CD14-positive monocyte (primary cell): Measurements from ENCODE around the gene NTM. TPM values are rescaled to one million over a fixed set of nuclear protein-coding genes. Genes with fewer than 3 reads are reported as not detected.
A peak's percentile ranks its signal among the peaks of the same experiment; 100 is the strongest.

ENCODE experiments used
- DNase-seq, 3 donors: peaks; one replicate each; pipeline ENCODE4 v3.0.0-alpha.2; 2011 to 2022
- H2AFZ ChIP-seq: 2 replicates; pipeline ENCODE4 v1.6.0; 2012; ENCODE audit warnings: mild to moderate bottlenecking, low read depth, low read length, inconsistent platforms; ENCODE audit not compliant: insufficient read depth, poor library complexity, severe bottlenecking
- H3K27ac ChIP-seq, 2 donors: 1 replicate in 1 of 2; 2 replicates in 1 of 2; pipeline ENCODE4 v1.5.1; 2012 to 2013; ENCODE audit warnings: low read length in 2 of 2, control low read depth in 1 of 2, inconsistent platforms in 1 of 2, low read depth in 1 of 2, mild to moderate bottlenecking in 1 of 2
- H3K27me3 ChIP-seq, 2 donors: one replicate each; pipeline versions ENCODE4 v1.6.0 to v1.6.1; 2011 to 2013; ENCODE audit warnings: low read length in 2 of 2; ENCODE audit not compliant: control insufficient read depth in 2 of 2, insufficient read depth in 2 of 2
- H3K36me3 ChIP-seq, 2 donors: replicated peaks in 1 of 2; 1 replicate in 1 of 2; 2 replicates in 1 of 2; pipeline versions ENCODE4 v1.5.1 to v1.6.1; 2012 to 2013; ENCODE audit warnings: low read length in 2 of 2, control low read depth in 1 of 2, inconsistent platforms in 1 of 2, mild to moderate bottlenecking in 1 of 2; ENCODE audit not compliant: insufficient read depth in 2 of 2, control insufficient read depth in 1 of 2
- H3K4me1 ChIP-seq, 2 donors: 1 replicate in 1 of 2; 2 replicates in 1 of 2; pipeline versions ENCODE4 v1.5.1 to v1.6.1; 2012 to 2013; ENCODE audit warnings: low read length in 2 of 2, control low read depth in 1 of 2, inconsistent platforms in 1 of 2, mild to moderate bottlenecking in 1 of 2, moderate library complexity in 1 of 2; ENCODE audit not compliant: insufficient read depth in 2 of 2, control insufficient read depth in 1 of 2
- H3K4me2 ChIP-seq: replicated peaks from 2 replicates; pipeline ENCODE3; 2012; ENCODE audit warnings: low read length, moderate library complexity, mild to moderate bottlenecking; ENCODE audit not compliant: poor library complexity, severe bottlenecking; ENCODE audit errors: extremely low read depth
- H3K4me3 ChIP-seq, 3 experiments: fragments of 200-600 bp in 1 of 3; sonication (generic) in 1 of 3; replicated peaks in 1 of 3; 1 replicate in 2 of 3; 2 replicates in 1 of 3; pipeline ENCODE4 v1.5.1; 2011 to 2013; ENCODE audit warnings: low read length in 3 of 3, mild to moderate bottlenecking in 3 of 3, control low read depth in 2 of 3, low read depth in 2 of 3, inconsistent platforms in 1 of 3, moderate library complexity in 1 of 3
- H3K79me2 ChIP-seq: 2 replicates; pipeline ENCODE4 v1.6.0; 2012; ENCODE audit warnings: mild to moderate bottlenecking, control low read depth, inconsistent platforms, low read length, moderate library complexity; ENCODE audit not compliant: insufficient read depth
- H3K9ac ChIP-seq: 2 replicates; pipeline ENCODE4 v1.6.0; 2017; ENCODE audit warnings: low read length, mild to moderate bottlenecking; ENCODE audit not compliant: insufficient read depth, poor library complexity, severe bottlenecking
- H3K9me3 ChIP-seq, 2 donors: replicated peaks in 1 of 2; 1 replicate in 1 of 2; 2 replicates in 1 of 2; pipeline versions ENCODE4 v1.5.1 to v1.6.1; 2012 to 2013; ENCODE audit warnings: low read length in 2 of 2, control low read depth in 1 of 2; ENCODE audit not compliant: control insufficient read depth in 1 of 2, insufficient read depth in 1 of 2
- H4K20me1 ChIP-seq: 2 replicates; pipeline ENCODE4 v1.6.0; 2012; ENCODE audit warnings: mild to moderate bottlenecking, low read length, control low read depth, moderate library complexity; ENCODE audit not compliant: insufficient read depth
- H3K27ac Mint-ChIP-seq, 7 donors: one replicate each; pipeline ENCODE4 v1.8.0; 2020; ENCODE audit warnings: mild to moderate bottlenecking in 7 of 7, mixed read lengths in 7 of 7, moderate library complexity in 6 of 7, inconsistent platforms in 2 of 7
- H3K27me3 Mint-ChIP-seq, 3 donors: one replicate each; pipeline ENCODE4 v1.8.0; 2021 to 2022; ENCODE audit warnings: low read depth in 3 of 3, mild to moderate bottlenecking in 3 of 3, mixed read lengths in 3 of 3, moderate library complexity in 3 of 3, inconsistent platforms in 1 of 3
- H3K36me3 Mint-ChIP-seq, 2 donors: one replicate each; pipeline ENCODE4 v1.8.0; 2020; ENCODE audit warnings: mixed read lengths in 2 of 2, inconsistent platforms in 1 of 2, mild to moderate bottlenecking in 1 of 2
- H3K4me1 Mint-ChIP-seq: one replicate; pipeline ENCODE4 v1.8.0; 2020; ENCODE audit warnings: mild to moderate bottlenecking, mixed read lengths
- H3K4me3 Mint-ChIP-seq, 2 donors: one replicate each; pipeline ENCODE4 v1.8.0; 2020; ENCODE audit warnings: mild to moderate bottlenecking in 2 of 2, mixed read lengths in 2 of 2, moderate library complexity in 1 of 2
- H3K9me3 Mint-ChIP-seq, 7 donors: one replicate each; pipeline ENCODE4 v1.8.0; 2020 to 2022; ENCODE audit warnings: mixed read lengths in 7 of 7, mild to moderate bottlenecking in 6 of 7, moderate library complexity in 6 of 7, inconsistent platforms in 2 of 7
- WGBS: methylation state at CpG from one replicate; pipeline ENCODE4 v1.1.5; 2013; ENCODE audit warnings: missing lambda C conversion rate; ENCODE audit not compliant: insufficient coverage; 5-methylcytosine and 5-hydroxymethylcytosine counted together
- intact Hi-C, 2 donors: fragments of 100-400 bp; cut with micrococcal nuclease; formaldehyde crosslinking; loops; one replicate each; pipeline versions ENCODE4 v1.15.0 to v1.15.1; 2023
- polyA plus RNA-seq, 3 donors: library from polyadenylated mRNA; depleted of rRNA in 1 of 3; unstranded in 2 of 3; stranded (reverse) in 1 of 3; fragments of 300-500 nt in 2 of 3; fragments of >200 nt in 1 of 3; fragmentation: Illumina TruSeq in 2 of 3; gene quantifications; 1 replicate in 2 of 3; 2 replicates in 1 of 3; pipeline ENCODE4 v1.2.3, GENCODE V29; 2012 to 2021
- TF ChIP-seq, protein P1 (sequence below): fragments of 200-600 bp; IDR thresholded peaks from one replicate; pipeline ENCODE4 v1.8.0; 2022; ENCODE audit warnings: antibody characterized with exemption, mild to moderate bottlenecking

The NTM gene
- polyA plus RNA-seq, 3 donors = not detected

GRCh38 chr11:131658414-131658813, 288.0 kb downstream of the NTM start:
- Histone ChIP-seq H3K4me3 (no peak overlapping the region), H3K79me2 (no peaks in the 10 kb centered on the region), H2AFZ (no peak overlapping the region), H3K36me3 (no peaks in the 10 kb centered on the region), H4K20me1 (no peaks in the 10 kb centered on the region), H3K9ac (no peak overlapping the region), H3K9me3 (no peaks in the 10 kb centered on the region), H3K4me1 (no peaks in the 10 kb centered on the region), H3K27ac (no peak overlapping the region), H3K4me2 (no peak overlapping the region), H3K27me3 (peaks cover 0 to 7% of the 10 kb centered on the region in 2 donors)
- intact Hi-C loops = no loop called here
- TF ChIP-seq, protein P1, sequence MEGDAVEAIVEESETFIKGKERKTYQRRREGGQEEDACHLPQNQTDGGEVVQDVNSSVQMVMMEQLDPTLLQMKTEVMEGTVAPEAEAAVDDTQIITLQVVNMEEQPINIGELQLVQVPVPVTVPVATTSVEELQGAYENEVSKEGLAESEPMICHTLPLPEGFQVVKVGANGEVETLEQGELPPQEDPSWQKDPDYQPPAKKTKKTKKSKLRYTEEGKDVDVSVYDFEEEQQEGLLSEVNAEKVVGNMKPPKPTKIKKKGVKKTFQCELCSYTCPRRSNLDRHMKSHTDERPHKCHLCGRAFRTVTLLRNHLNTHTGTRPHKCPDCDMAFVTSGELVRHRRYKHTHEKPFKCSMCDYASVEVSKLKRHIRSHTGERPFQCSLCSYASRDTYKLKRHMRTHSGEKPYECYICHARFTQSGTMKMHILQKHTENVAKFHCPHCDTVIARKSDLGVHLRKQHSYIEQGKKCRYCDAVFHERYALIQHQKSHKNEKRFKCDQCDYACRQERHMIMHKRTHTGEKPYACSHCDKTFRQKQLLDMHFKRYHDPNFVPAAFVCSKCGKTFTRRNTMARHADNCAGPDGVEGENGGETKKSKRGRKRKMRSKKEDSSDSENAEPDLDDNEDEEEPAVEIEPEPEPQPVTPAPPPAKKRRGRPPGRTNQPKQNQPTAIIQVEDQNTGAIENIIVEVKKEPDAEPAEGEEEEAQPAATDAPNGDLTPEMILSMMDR = no peak
- H3K27ac Mint-ChIP-seq = no peak overlapping the region
- 89% methylated on average over 15 of the region's 17 CpGs for WGBS
- DNase-seq = no peak
- H3K4me1 Mint-ChIP-seq = peaks cover 7% of the 10 kb centered on the region
- no peaks in the 10 kb centered on the region for H3K36me3 Mint-ChIP-seq
- no peak overlapping the region for H3K4me3 Mint-ChIP-seq
- peaks cover 0 to 2% (median 0%) of the 10 kb centered on the region in 7 donors for H3K9me3 Mint-ChIP-seq
- H3K27me3 Mint-ChIP-seq = peaks cover 7 to 21% (median 14%) of the 10 kb centered on the region in 3 donors

- H3K79me2 ChIP-seq = no peaks in the 10 kb centered on the region
- H3K4me3 ChIP-seq = no peak overlapping the region
- Mint-ChIP-seq H3K27me3 (peaks cover 7 to 19% (median 14%) of the 10 kb centered on the region in 3 donors), H3K4me3 (no peak overlapping the region), H3K27ac (peak overlapping the region in 1 of 7 donors; percentile 10), H3K36me3 (no peaks in the 10 kb centered on the region), H3K4me1 (peaks cover 7% of the 10 kb centered on the region), H3K9me3 (peaks cover 0 to 2% (median 0%) of the 10 kb centered on the region in 7 donors)
- TF ChIP-seq, protein P1 = no peak
- peaks cover 0 to 7% of the 10 kb centered on the region in 2 donors for H3K27me3 ChIP-seq
- H3K9ac ChIP-seq = no peak overlapping the region
- H3K4me2 ChIP-seq = no peak overlapping the region
- intact Hi-C loops = no loop called here
- no peaks in the 10 kb centered on the region for H3K4me1 ChIP-seq
- no CpG with 5 or more reads among the region's 2 CpGs for whole genome bisulfite sequencing
- H3K36me3 ChIP-seq = no peaks in the 10 kb centered on the region
- H3K27ac ChIP-seq = no peak overlapping the region
- no peaks in the 10 kb centered on the region for H4K20me1 ChIP-seq
- no peak overlapping the region for H2AFZ ChIP-seq
- no peak for DNase-seq
- H3K9me3 ChIP-seq = no peaks in the 10 kb centered on the region
Measured at GRCh38 chr11:131658952-131659351, 288.5 kb downstream of the NTM start.
